ENCODE results near the gene POLH.
A peak's percentile ranks its signal among the peaks of the same experiment; 100 is the strongest.

- TF ChIP-seq, protein P1, sequence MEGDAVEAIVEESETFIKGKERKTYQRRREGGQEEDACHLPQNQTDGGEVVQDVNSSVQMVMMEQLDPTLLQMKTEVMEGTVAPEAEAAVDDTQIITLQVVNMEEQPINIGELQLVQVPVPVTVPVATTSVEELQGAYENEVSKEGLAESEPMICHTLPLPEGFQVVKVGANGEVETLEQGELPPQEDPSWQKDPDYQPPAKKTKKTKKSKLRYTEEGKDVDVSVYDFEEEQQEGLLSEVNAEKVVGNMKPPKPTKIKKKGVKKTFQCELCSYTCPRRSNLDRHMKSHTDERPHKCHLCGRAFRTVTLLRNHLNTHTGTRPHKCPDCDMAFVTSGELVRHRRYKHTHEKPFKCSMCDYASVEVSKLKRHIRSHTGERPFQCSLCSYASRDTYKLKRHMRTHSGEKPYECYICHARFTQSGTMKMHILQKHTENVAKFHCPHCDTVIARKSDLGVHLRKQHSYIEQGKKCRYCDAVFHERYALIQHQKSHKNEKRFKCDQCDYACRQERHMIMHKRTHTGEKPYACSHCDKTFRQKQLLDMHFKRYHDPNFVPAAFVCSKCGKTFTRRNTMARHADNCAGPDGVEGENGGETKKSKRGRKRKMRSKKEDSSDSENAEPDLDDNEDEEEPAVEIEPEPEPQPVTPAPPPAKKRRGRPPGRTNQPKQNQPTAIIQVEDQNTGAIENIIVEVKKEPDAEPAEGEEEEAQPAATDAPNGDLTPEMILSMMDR (IDR thresholded peaks at IDR 0.05): no peak
- TF ChIP-seq POLR2A (IDR thresholded peaks at IDR 0.05): peak in 1 of 2 donors; percentile 9
Observed at GRCh38 chr6:43628393-43629103, 52.6 kb downstream of the POLH start.
